Skin epidermis (tissue), 12 donors: ENCODE data around the gene ZNF775.

Experiments used
- H3K27ac ChIP-seq, 21 experiments: fragments of 200-600 bp; sonication (generic) in 11 of 21; one replicate each; pipeline ENCODE4 v1.5.0; 2020; ENCODE audit warnings: mild to moderate bottlenecking in 3 of 21, inconsistent platforms in 2 of 21, moderate library complexity in 2 of 21
- H3K4me3 ChIP-seq, 7 experiments: fragments of 200-600 bp; sonication (generic) in 2 of 7; one replicate each; pipeline ENCODE4 v1.5.0; 2020; ENCODE audit warnings: inconsistent platforms in 2 of 7, mild to moderate bottlenecking in 2 of 7, moderate library complexity in 1 of 7

Gene ZNF775

GRCh38 chr7:150421831-150422230, 42.7 kb downstream of the ZNF775 start:
- Histone ChIP-seq H3K4me3 (no peak overlapping the region), H3K27ac (no peak overlapping the region)

- Histone ChIP-seq H3K27ac (no peak overlapping the region), H3K4me3 (no peak overlapping the region)
These were observed 46.5 kb downstream of the ZNF775 start for GRCh38 chr7:150425670-150426069.

- Histone ChIP-seq H3K4me3 (no peak overlapping the region), H3K27ac (peak overlapping the region in 6 of 21 experiments; percentile 26 to 64 (median 42))
These were observed 49.7 kb downstream of the ZNF775 start for GRCh38 chr7:150428671-150429451.

- Histone ChIP-seq H3K27ac (peak overlapping the region in 1 of 21 experiments; percentile 33), H3K4me3 (no peak overlapping the region)
These were observed 50.6 kb downstream of the ZNF775 start for GRCh38 chr7:150429699-150430098.

GRCh38 chr7:150430465-150431085, 51.4 kb downstream of the ZNF775 start:
- Histone ChIP-seq H3K4me3 (no peak overlapping the region), H3K27ac (peak overlapping the region in 1 of 21 experiments; percentile 24)

GRCh38 chr7:150431839-150432658, 52.9 kb downstream of the ZNF775 start:
- no peak overlapping the region for H3K4me3 ChIP-seq

GRCh38 chr7:150432915-150433892, 54.1 kb downstream of the ZNF775 start:
- H3K27ac ChIP-seq = peak overlapping the region in 1 of 21 experiments; percentile 42
- no peak overlapping the region for H3K4me3 ChIP-seq

More at GRCh38 chr7:150431839-150432658, 52.9 kb downstream of the ZNF775 start:
- H3K27ac ChIP-seq = no peak overlapping the region

GRCh38 chr7:150434240-150434639, 55.1 kb downstream of the ZNF775 start:
- H3K4me3 ChIP-seq = no peak overlapping the region
- H3K27ac ChIP-seq = no peak overlapping the region

GRCh38 chr7:150435047-150435389, 55.9 kb downstream of the ZNF775 start:
- H3K27ac ChIP-seq = no peak overlapping the region
- H3K4me3 ChIP-seq = no peak overlapping the region

GRCh38 chr7:150435390-150436073, 56.4 kb downstream of the ZNF775 start:
- no peak overlapping the region for H3K4me3 ChIP-seq
- no peak overlapping the region for H3K27ac ChIP-seq

- no peak overlapping the region for H3K27ac ChIP-seq
- no peak overlapping the region for H3K4me3 ChIP-seq
These were observed 60.8 kb downstream of the ZNF775 start for GRCh38 chr7:150439967-150440366.

- no peak overlapping the region for H3K4me3 ChIP-seq
- no peak overlapping the region for H3K27ac ChIP-seq
These were observed 62.4 kb downstream of the ZNF775 start for GRCh38 chr7:150441524-150441923.

GRCh38 chr7:150442811-150443210, 63.7 kb downstream of the ZNF775 start:
- H3K4me3 ChIP-seq = no peak overlapping the region
- H3K27ac ChIP-seq = no peak overlapping the region

- H3K4me3 ChIP-seq = no peak overlapping the region
- no peak overlapping the region for H3K27ac ChIP-seq
These were observed 64.8 kb downstream of the ZNF775 start for GRCh38 chr7:150443793-150444540.

- H3K4me3 ChIP-seq = no peak overlapping the region
- H3K27ac ChIP-seq = no peak overlapping the region
These were observed 65.7 kb downstream of the ZNF775 start for GRCh38 chr7:150444674-150445365.

GRCh38 chr7:150446288-150446938, 67.3 kb downstream of the ZNF775 start:
- Histone ChIP-seq H3K27ac (no peak overlapping the region), H3K4me3 (no peak overlapping the region)
